Endothelial cell (in vitro differentiated cells): ENCODE results near the gene PRDM15. TPM values are rescaled to one million over a fixed set of nuclear protein-coding genes. Genes with fewer than 3 reads are reported as not detected.

Source experiments
- DNase-seq: peaks from one replicate; pipeline ENCODE4 v3.0.0; 2021; ENCODE audit warnings: low spot score
- H3K27ac Mint-ChIP-seq: one replicate; pipeline ENCODE4 v1.8.0; 2021; ENCODE audit warnings: mixed read lengths, inconsistent platforms; ENCODE audit not compliant: unreplicated experiment
- H3K27me3 Mint-ChIP-seq: one replicate; pipeline ENCODE4 v1.8.0; 2021; ENCODE audit warnings: mild to moderate bottlenecking, moderate library complexity, mixed read lengths, inconsistent platforms; ENCODE audit not compliant: unreplicated experiment
- H3K36me3 Mint-ChIP-seq: one replicate; pipeline ENCODE4 v1.8.0; 2021; ENCODE audit warnings: mild to moderate bottlenecking, low read depth, mixed read lengths, inconsistent platforms; ENCODE audit not compliant: unreplicated experiment
- H3K4me1 Mint-ChIP-seq: one replicate; pipeline ENCODE4 v1.8.0; 2021; ENCODE audit warnings: mild to moderate bottlenecking, mixed read lengths, inconsistent platforms; ENCODE audit not compliant: unreplicated experiment
- H3K4me3 Mint-ChIP-seq: one replicate; pipeline ENCODE4 v1.8.0; 2021; ENCODE audit warnings: mild to moderate bottlenecking, mixed read lengths, inconsistent platforms; ENCODE audit not compliant: unreplicated experiment
- H3K9me3 Mint-ChIP-seq: one replicate; pipeline ENCODE4 v1.8.0; 2021; ENCODE audit warnings: mixed read lengths, inconsistent platforms; ENCODE audit not compliant: unreplicated experiment
- total RNA-seq: library from RNA; stranded (reverse); fragmentation: NEBNext Ultra II Directional; extraction: Animal tissue kit (Norgen Biotek cat#: 25700); gene quantifications from one replicate; pipeline ENCODE4 v1.2.1, GENCODE V29; 2021; ENCODE audit not compliant: unreplicated experiment
- TF ChIP-seq, protein P1 (sequence below): fragments of 200-600 bp; sonication (generic); IDR thresholded peaks from one replicate; pipeline ENCODE4 v1.5.0; 2021; ENCODE audit warnings: antibody characterized with exemption; ENCODE audit not compliant: unreplicated experiment

The PRDM15 gene
- total RNA-seq, 1 donor from 2014 or later = 7.5 TPM

DNA sequence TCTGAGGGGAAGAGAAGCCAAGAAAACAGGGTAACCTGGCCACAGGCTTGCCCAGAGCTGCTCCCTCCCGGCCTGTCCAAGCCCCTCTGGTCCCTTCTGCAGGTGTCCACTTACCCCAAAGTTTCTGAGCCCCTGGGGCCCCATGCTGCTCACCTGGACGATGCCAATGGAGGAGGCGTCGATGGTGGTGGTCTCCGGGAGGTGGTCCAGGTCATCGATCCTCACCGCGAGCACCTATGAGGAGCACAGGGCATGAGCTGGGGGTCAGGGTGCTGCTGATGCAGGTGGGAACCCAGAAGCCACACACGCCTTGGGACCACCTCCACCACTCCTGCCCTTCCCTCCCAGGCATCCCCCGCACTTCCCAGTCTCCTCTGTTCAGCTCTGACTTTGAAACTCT, 74.8 kb downstream of the PRDM15 start:
- H3K27ac Mint-ChIP-seq = no peak overlapping the region
- H3K4me3 Mint-ChIP-seq = no peak overlapping the region
- peaks cover 11% of the 10 kb centered on the region for H3K36me3 Mint-ChIP-seq
- TF ChIP-seq, protein P1, sequence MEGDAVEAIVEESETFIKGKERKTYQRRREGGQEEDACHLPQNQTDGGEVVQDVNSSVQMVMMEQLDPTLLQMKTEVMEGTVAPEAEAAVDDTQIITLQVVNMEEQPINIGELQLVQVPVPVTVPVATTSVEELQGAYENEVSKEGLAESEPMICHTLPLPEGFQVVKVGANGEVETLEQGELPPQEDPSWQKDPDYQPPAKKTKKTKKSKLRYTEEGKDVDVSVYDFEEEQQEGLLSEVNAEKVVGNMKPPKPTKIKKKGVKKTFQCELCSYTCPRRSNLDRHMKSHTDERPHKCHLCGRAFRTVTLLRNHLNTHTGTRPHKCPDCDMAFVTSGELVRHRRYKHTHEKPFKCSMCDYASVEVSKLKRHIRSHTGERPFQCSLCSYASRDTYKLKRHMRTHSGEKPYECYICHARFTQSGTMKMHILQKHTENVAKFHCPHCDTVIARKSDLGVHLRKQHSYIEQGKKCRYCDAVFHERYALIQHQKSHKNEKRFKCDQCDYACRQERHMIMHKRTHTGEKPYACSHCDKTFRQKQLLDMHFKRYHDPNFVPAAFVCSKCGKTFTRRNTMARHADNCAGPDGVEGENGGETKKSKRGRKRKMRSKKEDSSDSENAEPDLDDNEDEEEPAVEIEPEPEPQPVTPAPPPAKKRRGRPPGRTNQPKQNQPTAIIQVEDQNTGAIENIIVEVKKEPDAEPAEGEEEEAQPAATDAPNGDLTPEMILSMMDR = no peak
- DNase-seq = no peak
- no peaks in the 10 kb centered on the region for H3K4me1 Mint-ChIP-seq
- no peaks in the 10 kb centered on the region for H3K9me3 Mint-ChIP-seq
- H3K27me3 Mint-ChIP-seq = peaks cover 5% of the 10 kb centered on the region

DNA sequence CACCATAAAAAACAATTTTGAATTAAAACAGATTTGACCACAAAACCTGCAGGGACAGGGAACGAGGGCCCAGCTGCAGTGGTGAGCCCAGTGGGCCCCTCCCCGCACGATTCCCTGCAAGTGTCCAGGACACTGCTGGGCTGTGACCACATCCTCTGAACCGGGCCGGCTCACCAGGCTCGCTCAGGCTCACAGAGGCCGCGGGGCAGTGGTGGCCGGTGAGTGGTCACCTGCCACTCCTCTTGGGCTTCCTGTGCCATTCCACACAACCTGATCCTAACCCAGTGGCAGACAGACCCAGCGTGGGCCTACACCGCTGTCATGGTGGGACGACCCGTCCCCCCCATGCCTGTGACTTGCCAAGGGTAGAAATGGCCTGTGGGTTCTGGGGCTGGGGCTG, 75.8 kb downstream of the PRDM15 start:
- DNase-seq = no peak
- no peaks in the 10 kb centered on the region for H3K4me1 Mint-ChIP-seq
- TF ChIP-seq, protein P1 = no peak
- no peak overlapping the region for H3K4me3 Mint-ChIP-seq
- no peaks in the 10 kb centered on the region for H3K9me3 Mint-ChIP-seq
- peaks cover 5% of the 10 kb centered on the region for H3K27me3 Mint-ChIP-seq
- H3K36me3 Mint-ChIP-seq = peaks cover 10% of the 10 kb centered on the region
- H3K27ac Mint-ChIP-seq = no peak overlapping the region

DNA sequence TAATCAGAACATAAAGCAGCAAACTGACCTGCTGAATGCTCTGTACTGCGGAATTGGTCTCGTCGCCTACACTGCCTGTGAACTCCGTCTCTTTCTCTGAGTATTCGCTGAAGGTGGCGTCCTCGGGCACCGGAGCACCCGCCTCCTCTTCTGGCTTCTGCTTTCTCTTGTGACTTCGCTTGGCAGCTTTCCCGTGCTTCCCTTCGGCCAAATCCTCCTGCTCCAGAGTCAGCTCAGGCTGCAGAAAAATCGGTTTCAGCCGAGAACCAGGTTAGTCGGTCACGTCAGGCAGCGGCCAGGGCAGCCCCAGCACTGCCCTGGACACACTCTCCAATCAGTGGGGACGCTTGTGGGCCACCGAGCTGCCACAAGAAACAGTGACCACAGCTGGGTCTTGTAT, 76.5 kb downstream of the PRDM15 start:
- Mint-ChIP-seq H3K36me3 (peaks cover 10% of the 10 kb centered on the region), H3K9me3 (no peaks in the 10 kb centered on the region), H3K27me3 (peaks cover 4% of the 10 kb centered on the region), H3K4me1 (no peaks in the 10 kb centered on the region), H3K27ac (no peak overlapping the region), H3K4me3 (no peak overlapping the region)
- TF ChIP-seq, protein P1 = no peak
- DNase-seq = no peak

DNA sequence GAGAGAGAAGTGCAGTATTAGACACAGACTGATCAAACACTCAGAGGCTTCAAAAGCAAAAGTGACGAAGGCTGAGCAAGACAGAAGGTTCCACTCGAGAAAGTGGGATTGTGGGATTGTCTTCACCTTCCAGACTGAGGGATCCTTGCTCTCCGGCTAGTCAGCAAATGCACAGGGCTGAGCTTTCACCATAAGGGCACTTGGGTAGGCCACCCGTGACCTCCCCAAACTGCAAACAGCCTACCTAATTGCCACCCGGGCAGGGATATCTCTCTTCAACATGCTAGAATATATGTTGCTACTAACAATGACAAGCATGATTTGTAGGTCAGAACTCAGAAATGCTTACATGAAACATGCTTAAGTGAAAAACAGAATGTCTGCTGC, 77.0 kb downstream of the PRDM15 start:
- Mint-ChIP-seq H3K27ac (no peak overlapping the region), H3K36me3 (peaks cover 10% of the 10 kb centered on the region), H3K27me3 (peaks cover 3% of the 10 kb centered on the region), H3K4me3 (no peak overlapping the region), H3K9me3 (no peaks in the 10 kb centered on the region), H3K4me1 (no peaks in the 10 kb centered on the region)
- TF ChIP-seq, protein P1 = no peak
- no peak for DNase-seq

DNA sequence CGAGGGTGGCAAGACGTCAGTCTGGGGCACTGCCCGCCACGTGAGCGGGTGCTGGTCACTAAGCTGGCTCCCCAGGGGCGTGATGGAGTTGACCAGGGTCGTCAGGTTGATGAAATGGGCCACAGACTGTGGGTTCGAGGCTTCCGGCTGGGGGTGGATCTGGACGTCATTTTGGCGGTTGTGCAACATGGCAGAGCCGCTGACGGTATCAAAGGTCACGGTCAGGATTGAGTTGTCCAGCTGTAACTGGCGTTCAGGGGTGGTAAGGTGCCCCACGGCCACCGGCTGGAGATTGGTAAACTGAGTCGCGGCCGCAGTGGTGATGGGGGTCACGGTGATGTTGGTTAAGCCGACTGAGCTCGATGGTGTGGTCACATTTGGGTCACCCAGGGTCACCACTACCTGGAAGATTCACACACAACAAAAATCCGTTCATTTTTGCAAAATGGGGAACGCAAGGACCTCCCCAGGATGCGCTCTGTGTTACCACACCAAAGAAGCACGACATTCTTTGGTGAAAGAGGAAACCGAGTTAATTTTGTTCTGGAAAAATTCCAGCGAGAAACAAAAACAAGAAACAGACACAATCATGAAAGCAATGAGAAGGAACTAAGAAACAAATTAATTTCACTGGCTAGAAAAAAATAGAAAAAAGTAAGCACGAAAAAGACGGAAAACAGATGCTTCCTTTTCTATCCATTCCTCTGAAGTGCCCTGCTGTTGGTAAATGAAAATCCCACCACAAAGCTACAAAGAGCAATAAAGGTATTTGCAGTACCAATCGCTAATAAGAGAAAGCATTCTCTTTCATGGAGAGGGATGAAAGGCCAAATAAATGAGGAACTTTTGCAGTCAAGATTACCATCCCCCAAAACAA, 77.6 kb downstream of the PRDM15 start:
- H3K4me1 Mint-ChIP-seq = no peaks in the 10 kb centered on the region
- no peak overlapping the region for H3K27ac Mint-ChIP-seq
- no peaks in the 10 kb centered on the region for H3K9me3 Mint-ChIP-seq
- TF ChIP-seq, protein P1 = no peak
- peaks cover 6% of the 10 kb centered on the region for H3K36me3 Mint-ChIP-seq
- H3K27me3 Mint-ChIP-seq = no peaks in the 10 kb centered on the region
- no peak for DNase-seq
- no peak overlapping the region for H3K4me3 Mint-ChIP-seq
